T-helper 17 cell (primary cell): Measurements from ENCODE around the gene PLEKHA3. TPM values are rescaled to one million over a fixed set of nuclear protein-coding genes. Genes with fewer than 3 reads are reported as not detected.

Experiments used
- ATAC-seq: fragments of 150-1000 bp; cut with Tn5 transposase; 2 replicates; pipeline ENCODE4 v1.10.0; 2021; ENCODE audit warnings: mild to moderate bottlenecking, moderate library complexity
- DNase-seq, 3 donors: peaks; one replicate each; pipeline versions ENCODE4 v3.0.0 to v3.0.0-alpha.2; 2020 to 2021
- H3K9me3 ChIP-seq: one replicate; pipeline ENCODE4 v1.7.0; 2013; ENCODE audit warnings: low read length, mild to moderate bottlenecking; ENCODE audit not compliant: control insufficient read depth, poor library complexity, severe bottlenecking
- H3K27ac Mint-ChIP-seq: one replicate; pipeline ENCODE4 v1.8.0; 2022; ENCODE audit warnings: mild to moderate bottlenecking, moderate library complexity, mixed read lengths
- H3K27me3 Mint-ChIP-seq: one replicate; pipeline ENCODE4 v1.8.0; 2022; ENCODE audit warnings: mixed read lengths
- H3K36me3 Mint-ChIP-seq: one replicate; pipeline ENCODE4 v1.8.0; 2022; ENCODE audit warnings: low read depth, mixed read lengths
- H3K4me1 Mint-ChIP-seq: one replicate; pipeline ENCODE4 v1.8.0; 2022; ENCODE audit warnings: mild to moderate bottlenecking, mixed read lengths
- H3K4me3 Mint-ChIP-seq: one replicate; pipeline ENCODE4 v1.8.0; 2022; ENCODE audit warnings: mild to moderate bottlenecking, moderate library complexity, mixed read lengths
- total RNA-seq, 4 donors: library from RNA in 2 of 4; stranded (reverse) in 2 of 4; gene quantifications; one replicate each; pipeline ENCODE4 v1.2.3 and lab custom pipeline; 2022 to 2026

The PLEKHA3 gene
- total RNA-seq, 2 donors from 2014 or later = 24.9 to 26.5 TPM

DNA sequence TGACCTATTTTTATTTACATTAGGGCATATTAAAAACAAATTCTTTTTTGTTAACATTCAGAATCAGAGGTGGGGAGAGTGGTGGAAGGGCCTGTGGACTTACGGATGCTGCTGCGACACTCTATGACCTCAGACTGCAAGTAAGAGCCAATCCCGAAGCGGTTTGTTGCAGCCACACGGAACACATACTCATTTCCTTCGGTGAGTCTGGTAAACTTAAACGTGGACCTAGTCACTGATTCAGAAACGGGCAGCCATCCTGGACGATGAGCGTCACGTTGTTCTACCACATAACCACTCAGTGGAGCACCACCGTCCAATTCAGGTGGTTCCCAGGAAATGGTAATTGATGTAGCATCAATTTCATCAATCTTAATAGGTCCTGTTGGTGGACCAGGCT lies 61.9 kb downstream of the PLEKHA3 start:
- DNase-seq (no peak), ATAC-seq (no peak)
- Mint-ChIP-seq H3K27ac (no peak overlapping the region), H3K4me1 (peaks cover 2% of the 10 kb centered on the region), H3K4me3 (no peak overlapping the region), H3K36me3 (peaks cover 11% of the 10 kb centered on the region), H3K27me3 (no peaks in the 10 kb centered on the region)
- no peaks in the 10 kb centered on the region for H3K9me3 ChIP-seq

GRCh38 chr2:178542569-178542968 lies 62.3 kb downstream of the PLEKHA3 start:
- H3K27ac Mint-ChIP-seq = no peak overlapping the region

GRCh38 chr2:178550352-178550751 lies 70.1 kb downstream of the PLEKHA3 start:
- peaks cover 5% of the 10 kb centered on the region for H3K36me3 Mint-ChIP-seq
- no peak for DNase-seq
- H3K27me3 Mint-ChIP-seq = no peaks in the 10 kb centered on the region
- no peaks in the 10 kb centered on the region for H3K4me1 Mint-ChIP-seq
- no peaks in the 10 kb centered on the region for H3K9me3 ChIP-seq
- no peak for ATAC-seq
- H3K4me3 Mint-ChIP-seq = no peak overlapping the region
- no peak overlapping the region for H3K27ac Mint-ChIP-seq

More at GRCh38 chr2:178542569-178542968, 62.3 kb downstream of the PLEKHA3 start:
- ATAC-seq = no peak
- DNase-seq = no peak
- Mint-ChIP-seq H3K4me3 (no peak overlapping the region), H3K27me3 (no peaks in the 10 kb centered on the region), H3K36me3 (peaks cover 11% of the 10 kb centered on the region), H3K4me1 (peaks cover 1% of the 10 kb centered on the region)
- no peaks in the 10 kb centered on the region for H3K9me3 ChIP-seq

GRCh38 chr2:178553047-178553446 lies 72.8 kb downstream of the PLEKHA3 start:
- H3K27ac Mint-ChIP-seq = no peak overlapping the region
- H3K36me3 Mint-ChIP-seq = no peaks in the 10 kb centered on the region
- ATAC-seq = no peak
- no peak overlapping the region for H3K4me3 Mint-ChIP-seq
- DNase-seq = no peak
- peaks cover 4% of the 10 kb centered on the region for H3K4me1 Mint-ChIP-seq
- no peaks in the 10 kb centered on the region for H3K9me3 ChIP-seq
- no peaks in the 10 kb centered on the region for H3K27me3 Mint-ChIP-seq

Other genes with a start within 250 kb of the PLEKHA3 start
- 100 to 1,000 TPM; 110 to 119 TPM for gene PRKRA, start 29.3 kb upstream of the PLEKHA3 start, total RNA-seq
- 1 to 10 TPM; 3.8 to 6.1 TPM for gene PJVK, start 29.1 kb upstream of the PLEKHA3 start, total RNA-seq
- under 1 TPM in 1 of 2 donors, not detected in 1; 0.65 TPM for gene FKBP7, start 1.9 kb upstream of the PLEKHA3 start, total RNA-seq